Measurements from ENCODE around the gene FUS.

The FUS gene

GRCh38 chr16:31190061-31190460 lies 10.1 kb downstream of the FUS start:
- ChIA-PET POLR2A (interaction anchor here (0.9 to 3.1 kb wide), 4 partner anchors 10 to 48 kb away, joined by 4 to 25 read pairs (median 6); partner anchors contain the start of genes FUS and PYCARD), CTCF (interaction anchor here (0.6 to 0.8 kb wide), 2 partner anchors 8 to 684 kb away, joined by 3 read pairs; partner anchors contain the start of gene ZNF267)
- Histone ChIP-seq H3K9me3 (ENCODE audit: control insufficient read depth, insufficient read depth, low read depth, low read length) (no peaks in the 10 kb centered on the region), H3K36me3 (ENCODE audit: control insufficient read depth in 2 of 2, insufficient read depth in 1 of 2, low read length in 2 of 2) (peaks cover 87 to 100% of the 10 kb centered on the region in 2 experiments), H3K27ac (ENCODE audit: extremely low read depth, low read depth, low read length) (no peak overlapping the region), H3K4me3 (ENCODE audit: low read depth, low read length) (no peak overlapping the region), H3K4me1 (ENCODE audit: control insufficient read depth, insufficient read depth, low read length) (no peaks in the 10 kb centered on the region)
- TF ChIP-seq ZNF792 (tag by site-specific recombination; IDR thresholded peaks at IDR 0.05) (no peak), ZNF776 (tag by site-specific recombination; IDR thresholded peaks at IDR 0.05; ENCODE audit: borderline replicate concordance) (no peak), ZNF184 (tag by site-specific recombination; IDR thresholded peaks at IDR 0.05) (no peak), ZNF169 (tag by site-specific recombination; IDR thresholded peaks at IDR 0.05) (no peak), ZNF76 (tag by site-specific recombination; IDR thresholded peaks at IDR 0.05; ENCODE audit: borderline replicate concordance, low read depth) (no peak), ZNF426 (tag by site-specific recombination; IDR thresholded peaks at IDR 0.05) (no peak)
- TF ChIP-seq, protein P1, sequence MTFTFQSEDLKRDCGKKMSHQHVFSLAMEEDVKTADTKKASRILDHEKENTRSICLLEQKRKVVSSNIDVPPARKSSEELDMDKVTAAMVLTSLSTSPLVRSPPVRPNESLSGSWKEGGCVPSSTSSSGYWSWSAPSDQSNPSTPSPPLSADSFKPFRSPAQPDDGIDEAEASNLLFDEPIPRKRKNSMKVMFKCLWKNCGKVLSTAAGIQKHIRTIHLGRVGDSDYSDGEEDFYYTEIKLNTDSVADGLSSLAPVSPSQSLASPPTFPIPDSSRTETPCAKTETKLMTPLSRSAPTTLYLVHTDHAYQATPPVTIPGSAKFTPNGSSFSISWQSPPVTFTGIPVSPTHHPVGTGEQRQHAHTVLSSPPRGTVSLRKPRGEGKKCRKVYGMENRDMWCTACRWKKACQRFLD (tag by site-specific recombination; IDR thresholded peaks at IDR 0.05) = no peak
- TF ChIP-seq, protein P2, sequence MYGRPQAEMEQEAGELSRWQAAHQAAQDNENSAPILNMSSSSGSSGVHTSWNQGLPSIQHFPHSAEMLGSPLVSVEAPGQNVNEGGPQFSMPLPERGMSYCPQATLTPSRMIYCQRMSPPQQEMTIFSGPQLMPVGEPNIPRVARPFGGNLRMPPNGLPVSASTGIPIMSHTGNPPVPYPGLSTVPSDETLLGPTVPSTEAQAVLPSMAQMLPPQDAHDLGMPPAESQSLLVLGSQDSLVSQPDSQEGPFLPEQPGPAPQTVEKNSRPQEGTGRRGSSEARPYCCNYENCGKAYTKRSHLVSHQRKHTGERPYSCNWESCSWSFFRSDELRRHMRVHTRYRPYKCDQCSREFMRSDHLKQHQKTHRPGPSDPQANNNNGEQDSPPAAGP (tag by site-specific recombination; IDR thresholded peaks at IDR 0.05) = no peak

DNA sequence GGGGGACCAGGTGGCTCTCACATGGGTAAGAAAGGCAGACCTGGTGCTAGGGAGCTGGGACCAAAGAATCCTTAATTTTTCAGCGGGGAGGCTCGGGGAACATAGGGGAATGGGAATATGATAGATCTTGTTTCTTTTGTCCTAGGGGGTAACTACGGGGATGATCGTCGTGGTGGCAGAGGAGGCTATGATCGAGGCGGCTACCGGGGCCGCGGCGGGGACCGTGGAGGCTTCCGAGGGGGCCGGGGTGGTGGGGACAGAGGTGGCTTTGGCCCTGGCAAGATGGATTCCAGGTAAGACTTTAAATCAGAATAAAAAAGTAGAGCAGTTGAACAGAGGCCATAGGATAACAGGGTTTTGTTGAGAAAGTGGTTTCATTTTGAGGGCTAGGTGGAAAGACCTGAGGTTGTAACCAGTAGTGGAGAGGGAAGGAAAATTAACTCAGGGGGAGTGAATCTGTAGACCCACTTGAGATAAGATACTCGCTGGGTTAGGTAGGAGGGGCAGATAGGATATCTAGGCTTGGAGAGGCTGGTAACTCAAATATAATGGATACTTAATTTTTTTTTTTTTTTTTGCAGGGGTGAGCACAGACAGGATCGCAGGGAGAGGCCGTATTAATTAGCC lies 11.0 kb downstream of the FUS start:
- CTCF ChIA-PET = interaction anchor here (0.6 kb wide), 1 partner anchor 683 kb away, joined by 3 read pairs; the partner anchor contains the start of gene ZNF267

More for the DNA sequence above, 11.0 kb downstream of the FUS start:
- no peaks in the 10 kb centered on the region for H3K4me1 ChIP-seq (ENCODE audit: control insufficient read depth, insufficient read depth, low read length)
- H3K36me3 ChIP-seq (ENCODE audit: control insufficient read depth in 2 of 2, insufficient read depth in 1 of 2, low read length in 2 of 2) = peaks cover 87 to 100% of the 10 kb centered on the region in 2 experiments
- H3K9me3 ChIP-seq (ENCODE audit: control insufficient read depth, insufficient read depth, low read depth, low read length) = no peaks in the 10 kb centered on the region
- POLR2A ChIA-PET = interaction anchor here (0.8 to 3.1 kb wide), 3 partner anchors 10 to 74 kb away, joined by 3 to 25 read pairs (median 6); partner anchors contain the start of genes FUS and KAT8
- no peak overlapping the region for H3K4me3 ChIP-seq (ENCODE audit: low read depth, low read length)
- no peak overlapping the region for H3K27ac ChIP-seq (ENCODE audit: extremely low read depth, low read depth, low read length)
- no peak for TF ChIP-seq ZBTB8A (tag by site-specific recombination; IDR thresholded peaks at IDR 0.05)
- TF ChIP-seq, protein P3, sequence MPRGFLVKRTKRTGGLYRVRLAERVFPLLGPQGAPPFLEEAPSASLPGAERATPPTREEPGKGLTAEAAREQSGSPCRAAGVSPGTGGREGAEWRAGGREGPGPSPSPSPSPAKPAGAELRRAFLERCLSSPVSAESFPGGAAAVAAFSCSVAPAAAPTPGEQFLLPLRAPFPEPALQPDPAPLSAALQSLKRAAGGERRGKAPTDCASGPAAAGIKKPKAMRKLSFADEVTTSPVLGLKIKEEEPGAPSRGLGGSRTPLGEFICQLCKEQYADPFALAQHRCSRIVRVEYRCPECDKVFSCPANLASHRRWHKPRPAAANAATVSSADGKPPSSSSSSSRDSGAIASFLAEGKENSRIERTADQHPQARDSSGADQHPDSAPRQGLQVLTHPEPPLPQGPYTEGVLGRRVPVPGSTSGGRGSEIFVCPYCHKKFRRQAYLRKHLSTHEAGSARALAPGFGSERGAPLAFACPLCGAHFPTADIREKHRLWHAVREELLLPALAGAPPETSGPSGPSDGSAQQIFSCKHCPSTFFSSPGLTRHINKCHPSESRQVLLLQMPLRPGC (tag by site-specific recombination; IDR thresholded peaks at IDR 0.05) = no peak
- TF ChIP-seq GLI2 (tag by site-specific recombination; IDR thresholded peaks at IDR 0.05; ENCODE audit: borderline replicate concordance, low read depth) = no peak
- no peak for TF ChIP-seq ZNF341 (tag by site-specific recombination; IDR thresholded peaks at IDR 0.05; ENCODE audit: low read depth)
- no peak for TF ChIP-seq PRDM1 (tag by site-specific recombination; IDR thresholded peaks at IDR 0.05)
- TF ChIP-seq, protein P4, sequence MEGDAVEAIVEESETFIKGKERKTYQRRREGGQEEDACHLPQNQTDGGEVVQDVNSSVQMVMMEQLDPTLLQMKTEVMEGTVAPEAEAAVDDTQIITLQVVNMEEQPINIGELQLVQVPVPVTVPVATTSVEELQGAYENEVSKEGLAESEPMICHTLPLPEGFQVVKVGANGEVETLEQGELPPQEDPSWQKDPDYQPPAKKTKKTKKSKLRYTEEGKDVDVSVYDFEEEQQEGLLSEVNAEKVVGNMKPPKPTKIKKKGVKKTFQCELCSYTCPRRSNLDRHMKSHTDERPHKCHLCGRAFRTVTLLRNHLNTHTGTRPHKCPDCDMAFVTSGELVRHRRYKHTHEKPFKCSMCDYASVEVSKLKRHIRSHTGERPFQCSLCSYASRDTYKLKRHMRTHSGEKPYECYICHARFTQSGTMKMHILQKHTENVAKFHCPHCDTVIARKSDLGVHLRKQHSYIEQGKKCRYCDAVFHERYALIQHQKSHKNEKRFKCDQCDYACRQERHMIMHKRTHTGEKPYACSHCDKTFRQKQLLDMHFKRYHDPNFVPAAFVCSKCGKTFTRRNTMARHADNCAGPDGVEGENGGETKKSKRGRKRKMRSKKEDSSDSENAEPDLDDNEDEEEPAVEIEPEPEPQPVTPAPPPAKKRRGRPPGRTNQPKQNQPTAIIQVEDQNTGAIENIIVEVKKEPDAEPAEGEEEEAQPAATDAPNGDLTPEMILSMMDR (tag by site-specific recombination; IDR thresholded peaks at IDR 0.05) = no peak
- TF ChIP-seq, protein P5, sequence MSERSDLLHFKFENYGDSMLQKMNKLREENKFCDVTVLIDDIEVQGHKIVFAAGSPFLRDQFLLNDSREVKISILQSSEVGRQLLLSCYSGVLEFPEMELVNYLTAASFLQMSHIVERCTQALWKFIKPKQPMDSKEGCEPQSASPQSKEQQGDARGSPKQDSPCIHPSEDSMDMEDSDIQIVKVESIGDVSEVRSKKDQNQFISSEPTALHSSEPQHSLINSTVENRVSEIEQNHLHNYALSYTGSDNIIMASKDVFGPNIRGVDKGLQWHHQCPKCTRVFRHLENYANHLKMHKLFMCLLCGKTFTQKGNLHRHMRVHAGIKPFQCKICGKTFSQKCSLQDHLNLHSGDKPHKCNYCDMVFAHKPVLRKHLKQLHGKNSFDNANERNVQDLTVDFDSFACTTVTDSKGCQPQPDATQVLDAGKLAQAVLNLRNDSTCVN (tag by site-specific recombination; optimal IDR thresholded peaks at IDR 0.05) = no peak
- no peak for TF ChIP-seq AEBP2 (tag by site-specific recombination; IDR thresholded peaks at IDR 0.05; ENCODE audit: borderline replicate concordance)
- TF ChIP-seq ZNF623 (tag by site-specific recombination; IDR thresholded peaks at IDR 0.05) = no peak
- no peak for TF ChIP-seq ZNF114 (tag by site-specific recombination; IDR thresholded peaks at IDR 0.05)

Data from HEK293 (cell line).